ENCODE measurements around the gene CADM2. TPM values are rescaled to one million over a fixed set of nuclear protein-coding genes. Genes with fewer than 3 reads are reported as not detected.

CADM2 gene
- total RNA-seq, 1 donor from 2014 or later = 0.55 TPM

DNA sequence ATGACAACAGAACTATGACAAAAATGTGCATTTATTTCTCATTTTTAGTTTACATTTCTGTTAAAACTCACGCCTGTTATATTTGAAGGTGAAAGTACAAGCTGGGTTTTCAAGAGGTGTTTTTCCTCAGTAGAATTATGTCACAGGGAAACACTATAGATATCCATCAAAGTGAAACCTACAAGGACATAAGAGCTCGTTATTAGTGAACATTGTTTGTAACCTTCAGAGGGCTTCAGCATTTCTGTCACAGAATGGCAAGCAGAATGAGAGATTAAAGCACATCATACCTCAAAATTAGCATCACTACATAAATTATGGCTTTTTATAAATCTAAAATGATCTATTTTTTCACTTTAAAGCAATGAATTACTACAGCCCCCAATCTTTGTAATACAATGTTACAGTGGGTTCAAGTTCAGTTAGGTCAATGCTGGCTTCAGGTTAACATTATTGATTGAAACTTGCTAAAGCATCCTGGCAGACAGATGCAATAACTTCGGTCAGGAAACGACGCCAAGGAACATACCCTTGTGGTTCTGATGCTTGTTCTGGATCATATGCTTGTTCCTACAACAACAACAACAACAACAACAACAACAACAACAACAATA lies 405.6 kb downstream of the CADM2 start:
- Histone ChIP-seq H3K4me1 (no peaks in the 10 kb centered on the region), H3K9me3 (no peaks in the 10 kb centered on the region), H3K27me3 (no peaks in the 10 kb centered on the region), H3K27ac (no peak overlapping the region), H3K36me3 (no peaks in the 10 kb centered on the region), H3K4me3 (no peak overlapping the region)
- ATAC-seq (no peak), DNase-seq (no peak)
- intact Hi-C loops (cut with DNase I) = no loop called here
- TF ChIP-seq, protein P1, sequence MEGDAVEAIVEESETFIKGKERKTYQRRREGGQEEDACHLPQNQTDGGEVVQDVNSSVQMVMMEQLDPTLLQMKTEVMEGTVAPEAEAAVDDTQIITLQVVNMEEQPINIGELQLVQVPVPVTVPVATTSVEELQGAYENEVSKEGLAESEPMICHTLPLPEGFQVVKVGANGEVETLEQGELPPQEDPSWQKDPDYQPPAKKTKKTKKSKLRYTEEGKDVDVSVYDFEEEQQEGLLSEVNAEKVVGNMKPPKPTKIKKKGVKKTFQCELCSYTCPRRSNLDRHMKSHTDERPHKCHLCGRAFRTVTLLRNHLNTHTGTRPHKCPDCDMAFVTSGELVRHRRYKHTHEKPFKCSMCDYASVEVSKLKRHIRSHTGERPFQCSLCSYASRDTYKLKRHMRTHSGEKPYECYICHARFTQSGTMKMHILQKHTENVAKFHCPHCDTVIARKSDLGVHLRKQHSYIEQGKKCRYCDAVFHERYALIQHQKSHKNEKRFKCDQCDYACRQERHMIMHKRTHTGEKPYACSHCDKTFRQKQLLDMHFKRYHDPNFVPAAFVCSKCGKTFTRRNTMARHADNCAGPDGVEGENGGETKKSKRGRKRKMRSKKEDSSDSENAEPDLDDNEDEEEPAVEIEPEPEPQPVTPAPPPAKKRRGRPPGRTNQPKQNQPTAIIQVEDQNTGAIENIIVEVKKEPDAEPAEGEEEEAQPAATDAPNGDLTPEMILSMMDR (IDR thresholded peaks at IDR 0.05) = no peak

- H3K4me1 ChIP-seq = no peaks in the 10 kb centered on the region
- H3K4me3 ChIP-seq = no peak overlapping the region
- no peaks in the 10 kb centered on the region for H3K27me3 ChIP-seq
- no peak overlapping the region for H3K27ac ChIP-seq
- intact Hi-C loops (cut with DNase I) = no loop called here
- DNase-seq (no peak), ATAC-seq (no peak)
- TF ChIP-seq, protein P1 (IDR thresholded peaks at IDR 0.05) = no peak
- no peaks in the 10 kb centered on the region for H3K9me3 ChIP-seq
- no peaks in the 10 kb centered on the region for H3K36me3 ChIP-seq
Observed at GRCh38 chr3:85370341-85370740, 411.6 kb downstream of the CADM2 start.

DNA sequence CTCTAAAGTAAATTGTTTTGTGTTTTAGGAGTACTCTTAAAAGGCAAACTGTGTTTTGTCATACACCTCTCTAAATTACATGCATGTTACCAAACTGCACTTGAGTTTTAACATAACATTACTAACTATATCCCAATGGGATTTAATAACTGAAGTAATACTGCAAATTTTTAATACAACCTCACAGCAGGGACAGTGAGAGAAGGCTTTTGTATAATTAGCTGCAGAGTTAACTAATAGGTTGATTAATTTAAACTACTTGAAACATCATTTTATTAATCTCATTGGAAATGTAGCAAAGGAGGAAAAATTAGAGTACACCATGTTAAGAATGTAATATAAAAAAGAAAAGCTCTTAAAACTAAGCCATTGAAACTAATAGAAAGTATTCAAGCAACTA lies 417.3 kb downstream of the CADM2 start:
- no peak for DNase-seq
- H3K4me3 ChIP-seq = no peak overlapping the region
- H3K4me1 ChIP-seq = no peaks in the 10 kb centered on the region
- intact Hi-C loops (cut with DNase I) = no loop called here
- ATAC-seq = no peak
- H3K27ac ChIP-seq = no peak overlapping the region
- H3K36me3 ChIP-seq = no peaks in the 10 kb centered on the region
- H3K9me3 ChIP-seq = no peaks in the 10 kb centered on the region
- TF ChIP-seq, protein P1 (IDR thresholded peaks at IDR 0.05) = no peak
- H3K27me3 ChIP-seq = no peaks in the 10 kb centered on the region

DNA sequence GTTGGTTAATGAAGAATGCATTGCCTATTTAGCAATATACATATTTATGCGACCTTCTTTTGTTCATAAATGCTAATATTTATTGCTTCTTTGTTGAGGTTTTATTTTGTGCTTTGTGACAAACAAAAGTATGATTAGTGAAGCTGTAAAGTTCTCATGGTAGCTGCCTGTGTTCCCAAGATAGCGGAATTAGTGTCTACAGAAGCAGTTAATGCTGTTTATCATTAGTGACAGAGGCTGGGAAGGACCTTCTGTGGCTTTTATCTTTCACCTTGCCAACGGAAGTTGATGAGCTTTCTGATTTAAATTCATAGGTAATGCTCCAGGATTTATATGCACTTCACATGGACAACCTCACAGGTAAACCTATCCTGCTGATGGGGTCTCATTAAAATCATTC lies 418.3 kb downstream of the CADM2 start:
- ATAC-seq = no peak
- Histone ChIP-seq H3K9me3 (no peaks in the 10 kb centered on the region), H3K4me3 (no peak overlapping the region), H3K4me1 (no peaks in the 10 kb centered on the region), H3K36me3 (no peaks in the 10 kb centered on the region), H3K27ac (no peak overlapping the region), H3K27me3 (no peaks in the 10 kb centered on the region)
- TF ChIP-seq, protein P1 (IDR thresholded peaks at IDR 0.05) = no peak
- intact Hi-C loops (cut with DNase I) = no loop called here
- DNase-seq = no peak

DNA sequence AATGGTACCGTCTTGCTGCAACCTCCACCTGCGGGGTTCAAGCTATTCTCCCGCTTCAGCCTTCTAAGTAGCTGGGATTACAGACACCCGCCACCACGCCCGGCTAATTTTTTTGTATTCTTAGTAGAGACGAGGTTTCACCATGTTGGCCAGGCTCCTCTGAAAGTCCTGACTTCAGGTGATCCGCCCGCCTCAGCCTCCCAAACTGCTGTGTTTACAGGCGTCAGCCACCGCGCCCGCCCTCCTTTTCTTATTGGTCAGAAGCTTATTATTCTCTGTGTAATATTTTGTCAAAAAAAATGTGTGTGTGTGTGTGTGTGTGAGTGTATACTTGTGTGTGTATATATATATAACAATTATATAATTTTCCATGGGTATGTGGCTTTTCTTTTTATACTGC lies 425.6 kb downstream of the CADM2 start:
- intact Hi-C loops (cut with DNase I) = no loop called here
- DNase-seq (no peak), ATAC-seq (no peak)
- Histone ChIP-seq H3K4me3 (no peak overlapping the region), H3K27me3 (no peaks in the 10 kb centered on the region), H3K36me3 (no peaks in the 10 kb centered on the region), H3K27ac (no peak overlapping the region), H3K9me3 (no peaks in the 10 kb centered on the region), H3K4me1 (no peaks in the 10 kb centered on the region)
- TF ChIP-seq, protein P1 (IDR thresholded peaks at IDR 0.05) = no peak

Data from upper lobe of right lung (tissue), 1 donor.